Sigmoid colon (tissue), 7 donors: Measurements from ENCODE around the gene PPFIA2. TPM values are rescaled to one million over a fixed set of nuclear protein-coding genes. Genes with fewer than 3 reads are reported as not detected.

ENCODE experiments used
- DNase-seq: peaks from one replicate; pipeline ENCODE4 v3.0.0-alpha.2; 2019
- H3K27ac ChIP-seq, 4 donors: fragments of 200-600 bp; sonication (generic); one replicate each; pipeline ENCODE4 v1.5.1; 2016 to 2019; ENCODE audit warnings: mild to moderate bottlenecking in 1 of 4
- H3K27me3 ChIP-seq, 3 donors: fragments of 200-600 bp; sonication (generic); one replicate each; pipeline ENCODE4 v1.5.1; 2019; ENCODE audit warnings: mild to moderate bottlenecking in 1 of 3
- H3K36me3 ChIP-seq, 4 donors: fragments of 200-600 bp; sonication (generic); one replicate each; pipeline ENCODE4 v1.5.1; 2016 to 2019
- H3K4me1 ChIP-seq, 4 donors: fragments of 200-600 bp; sonication (generic); one replicate each; pipeline ENCODE4 v1.5.1; 2017 to 2019
- H3K4me3 ChIP-seq, 4 donors: fragments of 200-600 bp; sonication (generic); one replicate each; pipeline ENCODE4 v1.5.1; 2017 to 2019; ENCODE audit warnings: mild to moderate bottlenecking in 2 of 4, moderate library complexity in 1 of 4
- H3K9me3 ChIP-seq, 4 donors: fragments of 200-600 bp in 3 of 4; sonication (generic) in 3 of 4; one replicate each; pipeline versions ENCODE4 v1.5.1 to v1.6.1; 2013 to 2019
- EP300 ChIP-seq, 4 donors: sonication (generic); formaldehyde crosslinking; IDR thresholded peaks; one replicate each; pipeline ENCODE4 v1.6.1; 2017; ENCODE audit warnings: antibody characterized with exemption in 4 of 4
- POLR2A ChIP-seq, 2 donors: fragments of 450-650 bp; IDR thresholded peaks; one replicate each; pipeline ENCODE4 v1.6.1; 2016; ENCODE audit warnings: antibody characterized with exemption in 2 of 2, mild to moderate bottlenecking in 2 of 2, moderate library complexity in 2 of 2
- POLR2AphosphoS5 ChIP-seq, 4 donors: sonication (generic); formaldehyde crosslinking; IDR thresholded peaks; one replicate each; pipeline ENCODE4 v1.6.1; 2017; ENCODE audit warnings: antibody characterized with exemption in 4 of 4
- WGBS, 2 donors: extraction: QIAGEN DNeasy Blood & Tissue Kit; methylation state at CpG; one replicate each; pipeline ENCODE4 v1.1.7; 2013; 5-methylcytosine and 5-hydroxymethylcytosine counted together
- intact Hi-C: fragments of 100-400 bp; cut with DNase I; formaldehyde crosslinking; loops from one replicate; pipeline ENCODE4 v1.15.1; 2023
- polyA plus RNA-seq, 3 donors: library from polyadenylated mRNA; stranded (reverse); fragments of 200-250 nt; gene quantifications; one replicate each; pipeline ENCODE4 v1.2.3, GENCODE V29; 2013
- total RNA-seq, 4 donors: library from RNA; depleted of rRNA; stranded (reverse); fragments of >200 nt; gene quantifications; one replicate each; pipeline ENCODE4 v1.1.0, GENCODE V29; 2016
- TF ChIP-seq, protein P1 (sequence below), 4 experiments: fragments of 450-650 bp in 3 of 4; fragments of 200-600 bp in 1 of 4; IDR thresholded peaks; one replicate each; pipeline ENCODE4 v1.5.1; 2016 to 2019; ENCODE audit warnings: antibody characterized with exemption in 4 of 4, mild to moderate bottlenecking in 3 of 4, moderate library complexity in 2 of 4
- donor health status: healthy with polysubstance abuse.
- donor health status: Bipolar disorder and iron deficiency.
- donor health status: healthy.

The PPFIA2 gene
- total and polyA plus RNA-seq, 7 donors: 0.44 to 4.4 (median 2.5) TPM; not detected in 2

DNA sequence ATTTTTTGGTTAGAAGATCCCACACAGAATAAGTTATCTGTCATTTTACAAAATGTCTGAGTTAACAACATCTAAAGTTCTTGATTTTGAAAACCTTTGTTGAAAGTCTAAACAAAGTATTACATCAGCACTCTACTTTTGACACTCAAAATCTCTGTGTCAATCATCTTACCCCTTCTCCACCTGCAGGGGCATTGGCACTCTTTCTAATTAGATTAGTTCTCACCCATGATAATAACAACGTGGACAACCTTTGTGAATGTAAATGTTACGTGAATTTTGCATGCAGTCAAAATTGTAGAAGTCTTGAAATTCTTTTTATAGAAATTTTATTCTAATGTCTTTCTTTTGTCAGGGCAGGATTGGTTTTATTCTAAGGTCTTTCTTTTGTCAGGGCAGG lies 33.5 kb upstream of the PPFIA2 start:
- 67 to 79% methylated on average over 2 of the region's 2 CpGs for WGBS, 2 donors
- Histone ChIP-seq H3K36me3 (no peaks in the 10 kb centered on the region), H3K9me3 (no peaks in the 10 kb centered on the region), H3K27ac (no peak overlapping the region), H3K4me3 (no peak overlapping the region), H3K4me1 (no peaks in the 10 kb centered on the region), H3K27me3 (no peaks in the 10 kb centered on the region)
- no peak for DNase-seq
- intact Hi-C loops: no loop called here
- no peak for TF ChIP-seq POLR2A (IDR thresholded peaks at IDR 0.05)
- TF ChIP-seq EP300 (IDR thresholded peaks at IDR 0.05): no peak
- TF ChIP-seq POLR2AphosphoS5 (IDR thresholded peaks at IDR 0.05): no peak
- TF ChIP-seq, protein P1, sequence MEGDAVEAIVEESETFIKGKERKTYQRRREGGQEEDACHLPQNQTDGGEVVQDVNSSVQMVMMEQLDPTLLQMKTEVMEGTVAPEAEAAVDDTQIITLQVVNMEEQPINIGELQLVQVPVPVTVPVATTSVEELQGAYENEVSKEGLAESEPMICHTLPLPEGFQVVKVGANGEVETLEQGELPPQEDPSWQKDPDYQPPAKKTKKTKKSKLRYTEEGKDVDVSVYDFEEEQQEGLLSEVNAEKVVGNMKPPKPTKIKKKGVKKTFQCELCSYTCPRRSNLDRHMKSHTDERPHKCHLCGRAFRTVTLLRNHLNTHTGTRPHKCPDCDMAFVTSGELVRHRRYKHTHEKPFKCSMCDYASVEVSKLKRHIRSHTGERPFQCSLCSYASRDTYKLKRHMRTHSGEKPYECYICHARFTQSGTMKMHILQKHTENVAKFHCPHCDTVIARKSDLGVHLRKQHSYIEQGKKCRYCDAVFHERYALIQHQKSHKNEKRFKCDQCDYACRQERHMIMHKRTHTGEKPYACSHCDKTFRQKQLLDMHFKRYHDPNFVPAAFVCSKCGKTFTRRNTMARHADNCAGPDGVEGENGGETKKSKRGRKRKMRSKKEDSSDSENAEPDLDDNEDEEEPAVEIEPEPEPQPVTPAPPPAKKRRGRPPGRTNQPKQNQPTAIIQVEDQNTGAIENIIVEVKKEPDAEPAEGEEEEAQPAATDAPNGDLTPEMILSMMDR (IDR thresholded peaks at IDR 0.05): no peak

DNA sequence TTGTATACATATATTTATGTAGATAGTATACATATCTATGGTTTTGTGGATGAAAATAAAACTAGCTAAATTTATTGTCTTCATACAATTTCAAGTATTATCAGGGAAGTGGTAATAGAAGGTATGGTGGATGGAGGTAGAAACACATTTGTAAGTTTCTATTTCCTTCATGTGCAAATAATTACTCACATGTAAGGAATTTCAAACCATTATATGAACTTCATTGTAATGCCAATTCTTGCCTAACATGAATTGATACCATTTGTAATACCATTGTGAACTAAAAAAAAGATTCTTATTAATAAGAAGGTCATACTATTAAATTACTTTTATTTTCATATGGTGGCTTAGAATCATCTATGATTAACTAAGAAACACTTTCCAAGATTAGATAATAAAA lies 20.1 kb upstream of the PPFIA2 start:
- H3K27me3 ChIP-seq: no peaks in the 10 kb centered on the region
- no peaks in the 10 kb centered on the region for H3K36me3 ChIP-seq
- no peaks in the 10 kb centered on the region for H3K4me1 ChIP-seq
- intact Hi-C loops: no loop called here
- no peaks in the 10 kb centered on the region for H3K9me3 ChIP-seq
- TF ChIP-seq POLR2AphosphoS5 (IDR thresholded peaks at IDR 0.05) (no peak), EP300 (IDR thresholded peaks at IDR 0.05) (no peak), POLR2A (IDR thresholded peaks at IDR 0.05) (no peak)
- TF ChIP-seq, protein P1 (IDR thresholded peaks at IDR 0.05): no peak
- H3K27ac ChIP-seq: no peak overlapping the region
- no peak for DNase-seq
- no peak overlapping the region for H3K4me3 ChIP-seq

DNA sequence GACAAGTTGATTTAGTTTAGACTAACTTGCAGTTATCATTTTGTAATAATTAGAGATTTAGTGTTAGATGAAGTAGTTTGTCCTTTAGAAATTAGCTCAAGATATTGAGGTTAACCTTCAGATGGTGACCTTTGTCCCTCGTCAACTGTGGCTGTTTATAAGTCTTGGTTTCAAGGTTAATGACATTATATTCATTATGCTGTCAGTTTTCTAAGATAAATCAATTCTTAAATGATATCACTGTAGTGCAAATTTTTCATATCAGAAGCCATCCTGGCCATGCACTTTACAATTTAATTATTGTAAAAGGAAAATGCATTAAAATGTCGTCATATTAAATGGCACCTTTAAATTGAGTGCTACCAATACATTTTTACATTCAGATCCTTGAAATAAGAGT lies 19.6 kb upstream of the PPFIA2 start:
- no peaks in the 10 kb centered on the region for H3K4me1 ChIP-seq
- no peak overlapping the region for H3K4me3 ChIP-seq
- no peaks in the 10 kb centered on the region for H3K27me3 ChIP-seq
- intact Hi-C loops: no loop called here
- TF ChIP-seq, protein P1 (IDR thresholded peaks at IDR 0.05): no peak
- TF ChIP-seq POLR2AphosphoS5 (IDR thresholded peaks at IDR 0.05) (no peak), EP300 (IDR thresholded peaks at IDR 0.05) (no peak), POLR2A (IDR thresholded peaks at IDR 0.05) (no peak)
- no peak overlapping the region for H3K27ac ChIP-seq
- no peaks in the 10 kb centered on the region for H3K9me3 ChIP-seq
- DNase-seq: no peak
- no peaks in the 10 kb centered on the region for H3K36me3 ChIP-seq
- 48 to 75% methylated on average over 2 of the region's 2 CpGs for WGBS, 2 donors

DNA sequence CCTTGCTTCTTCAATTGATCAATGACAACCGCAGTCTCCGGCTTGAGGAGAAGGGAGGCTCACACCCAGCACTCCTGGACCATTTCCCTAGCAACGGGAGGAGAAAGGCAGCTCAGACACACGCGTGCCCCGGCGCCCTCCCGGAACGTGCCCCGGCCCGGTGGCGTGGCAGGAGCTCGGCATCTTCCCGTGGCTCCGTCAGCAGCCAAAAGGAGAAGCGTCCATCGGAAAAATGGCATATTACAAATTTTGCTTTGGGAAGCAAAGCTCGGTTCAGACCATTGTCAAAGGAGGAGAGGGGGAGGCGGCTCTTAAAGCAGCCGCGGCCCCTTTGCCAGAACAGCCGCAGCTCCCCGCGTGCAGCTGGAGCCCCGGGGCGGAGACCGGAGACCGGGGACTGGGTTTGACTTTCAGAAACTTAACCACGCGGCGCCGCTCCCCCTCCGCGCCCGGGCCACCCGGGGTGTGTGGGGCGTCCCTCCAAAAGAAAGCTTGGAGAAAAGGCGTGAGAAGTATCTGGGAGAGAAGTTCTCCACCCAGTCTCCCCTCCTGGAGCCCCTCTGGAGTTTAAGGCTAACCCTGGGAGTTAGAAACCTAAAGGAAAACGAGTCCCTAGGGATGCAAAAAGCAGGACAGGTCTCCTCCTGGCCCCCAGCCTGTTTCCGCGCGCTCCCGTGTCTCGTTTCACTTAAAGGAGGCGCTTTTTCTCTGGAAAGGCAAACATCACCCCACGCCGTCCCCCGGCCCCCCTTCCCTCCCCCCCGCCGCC lies 545 bp downstream of the PPFIA2 start:
- H3K9me3 ChIP-seq: no peaks in the 10 kb centered on the region
- TF ChIP-seq POLR2A (IDR thresholded peaks at IDR 0.05) (no peak), EP300 (IDR thresholded peaks at IDR 0.05) (no peak), POLR2AphosphoS5 (IDR thresholded peaks at IDR 0.05) (no peak)
- TF ChIP-seq, protein P1 (IDR thresholded peaks at IDR 0.05): no peak
- peaks cover 0 to 17% (median 13%) of the 10 kb centered on the region in 4 donors for H3K4me1 ChIP-seq
- peaks cover 0 to 40% (median 3%) of the 10 kb centered on the region in 3 donors for H3K27me3 ChIP-seq
- H3K4me3 ChIP-seq: peak overlapping the region; percentile 19 to 49 (median 45)
- intact Hi-C loops: no loop called here
- H3K36me3 ChIP-seq: no peaks in the 10 kb centered on the region
- peak; percentile 62 for DNase-seq
- 1 to 4% methylated on average over 49 of the region's 50 CpGs for WGBS, 2 donors
- no peak overlapping the region for H3K27ac ChIP-seq
